Kidney (tissue), 14 donors: ENCODE measurements around the gene YARS2. TPM values are rescaled to one million over a fixed set of nuclear protein-coding genes. Genes with fewer than 3 reads are reported as not detected.

Source experiments
- DNase-seq, 5 donors: peaks; one replicate each; pipeline ENCODE4 v3.0.0-alpha.2; 2013 to 2020
- FAIRE-seq: peaks from 2 replicates; lab custom pipeline; 2012; peaks lifted over from hg19 to GRCh38; lab: Jason Lieb, UNC
- H3K27ac ChIP-seq, 2 donors: one replicate each; pipeline ENCODE4 v1.7.0; 2013; ENCODE audit warnings: low read depth in 2 of 2, low read length in 2 of 2, inconsistent platforms in 1 of 2
- H3K27me3 ChIP-seq: one replicate; pipeline ENCODE4 v1.7.1; 2013; ENCODE audit warnings: low read length, inconsistent platforms; ENCODE audit not compliant: control insufficient read depth, insufficient read depth
- H3K36me3 ChIP-seq, 3 donors: one replicate each; pipeline versions ENCODE4 v1.7.0 to v1.7.1; 2013; ENCODE audit warnings: low read length in 3 of 3, control low read depth in 1 of 3, inconsistent platforms in 1 of 3; ENCODE audit not compliant: insufficient read depth in 3 of 3, control insufficient read depth in 2 of 3
- H3K4me1 ChIP-seq, 3 donors: one replicate each; pipeline versions ENCODE4 v1.7.0 to v1.7.1; 2013; ENCODE audit warnings: low read length in 3 of 3, inconsistent platforms in 1 of 3, low read depth in 1 of 3; ENCODE audit not compliant: control insufficient read depth in 2 of 3, insufficient read depth in 2 of 3
- H3K4me3 ChIP-seq, 3 donors: one replicate each; pipeline versions ENCODE4 v1.7.0 to v1.8.1; 2013; ENCODE audit warnings: low read length in 3 of 3, control low read depth in 1 of 3, inconsistent platforms in 1 of 3
- H3K9ac ChIP-seq, 3 donors: one replicate each; pipeline versions ENCODE4 v1.7.0 to v1.7.1; 2013; ENCODE audit warnings: low read length in 3 of 3, control low read depth in 1 of 3, inconsistent platforms in 1 of 3
- H3K9me3 ChIP-seq, 3 donors: one replicate each; pipeline versions ENCODE4 v1.7.0 to v1.7.1; 2013; ENCODE audit warnings: low read length in 3 of 3, control low read depth in 1 of 3, inconsistent platforms in 1 of 3; ENCODE audit not compliant: control insufficient read depth in 2 of 3, insufficient read depth in 1 of 3
- intact Hi-C: fragments of 100-400 bp; cut with DNase I; formaldehyde crosslinking; loops from one replicate; pipeline ENCODE4 v1.11.1; 2022
- polyA plus RNA-seq: library from polyadenylated mRNA; stranded (reverse); fragments of 350-450 nt; fragmentation: Illumina TruSeq; extraction: RNeasy Lipid Tissue Mini Kit (QIAGEN cat#74804); gene quantifications from one replicate; pipeline ENCODE4 v1.2.3, GENCODE V29; 2014; ENCODE audit warnings: low read depth, low replicate concordance; ENCODE audit not compliant: insufficient read depth
- total RNA-seq: library from RNA; stranded (reverse); fragmentation: NEBNext Ultra II Directional; extraction: Animal tissue kit (Norgen Biotek cat#: 25700); gene quantifications from one replicate; pipeline ENCODE4 v1.2.1, GENCODE V29; 2021
- TF ChIP-seq, protein P1 (sequence below): IDR thresholded peaks from 3 replicates; pipeline ENCODE4 v1.5.1; 2012; ENCODE audit warnings: mild to moderate bottlenecking, moderate library complexity, borderline replicate concordance; ENCODE audit not compliant: insufficient read depth; ENCODE audit errors: extremely low read depth
- donor health status: control.
- donor health status: control.
- donor health status: control.
- donor health status: control.
- donor health status: control.
- donor health status: DM: yes; HTN: yes; CAD: no.
- donor health status: Normal renal cell carcinoma (clear cell type).

Gene YARS2
- total and polyA plus RNA-seq, 2 donors from 2014 or later = 15.4 to 24.6 TPM

DNA sequence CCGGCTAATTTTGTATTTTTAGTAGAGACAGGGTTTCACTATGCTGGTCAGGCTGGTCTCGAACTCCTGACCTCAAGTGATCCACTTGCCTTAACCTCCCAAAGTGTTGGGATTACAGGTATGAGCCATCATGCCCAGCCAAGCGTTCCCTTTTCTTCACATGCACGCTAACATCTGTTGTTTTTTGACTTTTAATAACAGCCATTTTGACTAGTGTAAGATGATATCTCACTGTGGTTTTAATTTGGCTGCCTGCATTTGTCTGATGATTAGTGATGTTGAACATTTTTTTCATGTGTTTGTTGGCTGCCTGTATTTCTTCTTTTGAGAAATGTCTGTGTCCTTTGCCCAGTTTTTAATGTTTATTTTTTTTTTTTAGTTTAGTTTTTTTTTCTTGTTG lies 10.2 kb upstream of the YARS2 start:
- TF ChIP-seq, protein P1, sequence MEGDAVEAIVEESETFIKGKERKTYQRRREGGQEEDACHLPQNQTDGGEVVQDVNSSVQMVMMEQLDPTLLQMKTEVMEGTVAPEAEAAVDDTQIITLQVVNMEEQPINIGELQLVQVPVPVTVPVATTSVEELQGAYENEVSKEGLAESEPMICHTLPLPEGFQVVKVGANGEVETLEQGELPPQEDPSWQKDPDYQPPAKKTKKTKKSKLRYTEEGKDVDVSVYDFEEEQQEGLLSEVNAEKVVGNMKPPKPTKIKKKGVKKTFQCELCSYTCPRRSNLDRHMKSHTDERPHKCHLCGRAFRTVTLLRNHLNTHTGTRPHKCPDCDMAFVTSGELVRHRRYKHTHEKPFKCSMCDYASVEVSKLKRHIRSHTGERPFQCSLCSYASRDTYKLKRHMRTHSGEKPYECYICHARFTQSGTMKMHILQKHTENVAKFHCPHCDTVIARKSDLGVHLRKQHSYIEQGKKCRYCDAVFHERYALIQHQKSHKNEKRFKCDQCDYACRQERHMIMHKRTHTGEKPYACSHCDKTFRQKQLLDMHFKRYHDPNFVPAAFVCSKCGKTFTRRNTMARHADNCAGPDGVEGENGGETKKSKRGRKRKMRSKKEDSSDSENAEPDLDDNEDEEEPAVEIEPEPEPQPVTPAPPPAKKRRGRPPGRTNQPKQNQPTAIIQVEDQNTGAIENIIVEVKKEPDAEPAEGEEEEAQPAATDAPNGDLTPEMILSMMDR = no peak
- intact Hi-C loops = loop anchor here (10.0 kb wide), 2 partner anchors 149 to 1249 kb away; no protein-coding TSS in a partner anchor
- no peak for DNase-seq
- Histone ChIP-seq H3K9me3 (no peaks in the 10 kb centered on the region), H3K4me3 (no peak overlapping the region), H3K27me3 (no peaks in the 10 kb centered on the region), H3K9ac (no peak overlapping the region), H3K27ac (no peak overlapping the region), H3K4me1 (no peaks in the 10 kb centered on the region), H3K36me3 (no peaks in the 10 kb centered on the region)
- no peak for FAIRE-seq

DNA sequence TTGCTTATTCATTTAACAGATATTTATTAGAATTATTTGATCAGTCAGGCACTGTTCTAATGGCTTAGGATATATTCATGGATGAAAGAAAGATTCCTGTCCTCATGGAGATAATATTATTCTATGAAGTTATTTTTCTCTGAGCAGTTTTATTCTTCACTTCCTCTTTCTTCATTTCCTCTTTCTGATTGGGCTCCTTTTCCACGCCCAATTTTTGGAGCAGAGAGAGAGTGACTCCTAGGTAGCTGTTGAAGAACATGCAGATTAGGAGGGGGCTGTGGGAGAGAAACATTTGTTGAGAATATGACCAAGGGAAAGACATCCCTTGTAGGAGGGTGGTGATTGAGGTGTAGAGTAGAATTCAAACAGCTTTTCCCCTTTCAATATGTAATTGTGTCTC lies 6.0 kb upstream of the YARS2 start:
- TF ChIP-seq, protein P1 = no peak
- Histone ChIP-seq H3K4me3 (no peak overlapping the region), H3K36me3 (no peaks in the 10 kb centered on the region), H3K27ac (no peak overlapping the region), H3K9ac (no peak overlapping the region), H3K4me1 (no peaks in the 10 kb centered on the region), H3K27me3 (no peaks in the 10 kb centered on the region), H3K9me3 (no peaks in the 10 kb centered on the region)
- intact Hi-C loops = loop anchor here (10.0 kb wide), 2 partner anchors 153 to 1253 kb away; no protein-coding TSS in a partner anchor
- DNase-seq = no peak
- no peak for FAIRE-seq

- Histone ChIP-seq H3K27ac (no peak overlapping the region), H3K27me3 (no peaks in the 10 kb centered on the region), H3K36me3 (peaks cover 0 to under 1% (median 0%) of the 10 kb centered on the region in 3 donors), H3K9me3 (no peaks in the 10 kb centered on the region), H3K4me3 (no peak overlapping the region), H3K4me1 (peaks cover 3 to 13% (median 11%) of the 10 kb centered on the region in 3 donors), H3K9ac (no peak overlapping the region)
- intact Hi-C loops = no loop called here
- DNase-seq (no peak), FAIRE-seq (no peak)
- TF ChIP-seq, protein P1 = no peak
Observed at GRCh38 chr12:32757157-32757556, 1.5 kb upstream of the YARS2 start.

DNA sequence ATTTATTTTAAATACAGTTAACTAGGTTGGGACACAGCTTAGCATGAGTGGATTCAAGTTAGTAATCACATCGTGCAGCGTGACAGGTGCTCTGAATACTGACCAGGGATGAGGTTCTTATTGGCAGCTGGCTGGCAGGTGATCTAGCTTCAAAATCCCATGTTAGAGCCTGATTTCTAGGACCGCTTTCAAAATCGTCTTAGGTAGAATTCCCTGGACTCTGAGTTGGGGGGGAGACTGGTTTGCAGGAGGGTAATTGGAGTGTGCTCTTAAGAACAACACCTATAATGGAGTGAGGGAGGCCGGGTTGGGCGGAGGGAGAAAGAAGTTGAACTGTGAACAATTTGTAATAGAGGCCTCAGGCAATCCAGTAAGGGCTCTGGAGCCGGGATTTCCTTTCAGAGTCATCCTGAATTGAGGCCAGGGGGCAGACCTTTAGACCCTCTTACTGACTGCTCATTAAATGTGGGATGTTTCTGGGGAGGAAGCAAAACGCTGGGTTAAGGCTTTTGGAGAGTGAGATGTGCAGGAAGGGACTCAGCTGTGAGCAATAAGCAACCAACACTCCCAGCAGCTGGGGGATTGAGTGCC lies 874 bp upstream of the YARS2 start:
- Histone ChIP-seq H3K4me3 (peak overlapping the region; percentile 86 to 98 (median 88)), H3K27me3 (no peaks in the 10 kb centered on the region), H3K4me1 (peaks cover 3 to 13% (median 11%) of the 10 kb centered on the region in 3 donors), H3K27ac (peak overlapping the region in 1 of 2 donors; percentile 88), H3K36me3 (peaks cover 2 to 6% (median 4%) of the 10 kb centered on the region in 3 donors), H3K9me3 (no peaks in the 10 kb centered on the region), H3K9ac (peak overlapping the region in 1 of 3 donors; percentile 95)
- TF ChIP-seq, protein P1 = no peak
- peak in 4 of 5 donors; percentile 43 to 79 (median 58) for DNase-seq
- intact Hi-C loops = no loop called here
- FAIRE-seq = no peak
